HEK293T (cell line): ENCODE measurements around the gene BASP1.

ENCODE experiments used
- BHLHE40 ChIP-seq: fragments of 450-650 bp; IDR thresholded peaks from 2 replicates; pipeline ENCODE4 v1.6.1; 2016; ENCODE audit warnings: mild to moderate bottlenecking, moderate library complexity, borderline replicate concordance
- ELF4 ChIP-seq: fragments of 450-650 bp; IDR thresholded peaks from 2 replicates; pipeline ENCODE4 v1.6.1; 2017; ENCODE audit warnings: antibody characterized with exemption
- FOXM1 ChIP-seq: fragments of 450-650 bp; IDR thresholded peaks from 2 replicates; pipeline ENCODE4 v1.6.1; 2017; ENCODE audit warnings: mild to moderate bottlenecking, borderline replicate concordance
- PKNOX1 ChIP-seq: fragments of 450-650 bp; IDR thresholded peaks from 2 replicates; pipeline ENCODE4 v1.6.1; 2016
- TARDBP ChIP-seq: fragments of 450-650 bp; IDR thresholded peaks from 2 replicates; pipeline ENCODE4 v1.6.1; 2016
- ZNF384 ChIP-seq: fragments of 450-650 bp; IDR thresholded peaks from 2 replicates; pipeline ENCODE4 v1.6.1; 2016

GRCh38 chr5:17287501-17288155 lies 70.2 kb downstream of the BASP1 start:
- no peak for TF ChIP-seq ZNF384
- TF ChIP-seq FOXM1 = no peak
- TF ChIP-seq BHLHE40 = no peak
- TF ChIP-seq PKNOX1 = no peak
- no peak for TF ChIP-seq TARDBP
- TF ChIP-seq ELF4 = no peak
